K562 (cell line): ENCODE results near the gene UTP20. TPM values are rescaled to one million over a fixed set of nuclear protein-coding genes. Genes with fewer than 3 reads are reported as not detected.

ENCODE experiments used
- ARNT ChIP-seq, 2 experiments: fragments of 450-650 bp; IDR thresholded peaks; 2 replicates each; pipeline ENCODE4 v1.6.1; 2016; ENCODE audit warnings: mild to moderate bottlenecking in 1 of 2
- DLX4 ChIP-seq: fragments of 250-450 bp; sonication (Bioruptor Pico); IDR thresholded peaks from 2 replicates; pipeline ENCODE4 v1.6.1; 2021; ENCODE audit warnings: mild to moderate bottlenecking
- JUND ChIP-seq, 2 experiments: IDR thresholded peaks; 2 replicates in 1 of 2; 3 replicates in 1 of 2; pipeline ENCODE4 v1.6.1; 2011; ENCODE audit warnings: borderline replicate concordance in 2 of 2, low read depth in 2 of 2, low read length in 2 of 2, improper control_type of control experiment in 1 of 2, missing biosample characterization in 1 of 2, missing genetic modification characterization in 1 of 2, missing genetic modification reagents in 1 of 2
- MEIS2 ChIP-seq: fragments of 450-650 bp; IDR thresholded peaks from 2 replicates; pipeline ENCODE4 v1.6.1; 2014; ENCODE audit warnings: mild to moderate bottlenecking; ENCODE audit not compliant: partially characterized antibody
- MYC ChIP-seq, 2 experiments: fragments of 250-450 bp in 1 of 2; sonication (Bioruptor Pico) in 1 of 2; IDR thresholded peaks; 2 replicates each; pipeline versions ENCODE4 v1.5.1 to v1.6.1; 2012 to 2021; ENCODE audit warnings: low read depth in 2 of 2, borderline replicate concordance in 1 of 2, improper control_type of control experiment in 1 of 2, low read length in 1 of 2, mild to moderate bottlenecking in 1 of 2, moderate library complexity in 1 of 2
- NFIX ChIP-seq: fragments of 250-450 bp; sonication (Bioruptor Pico); IDR thresholded peaks from 2 replicates; pipeline ENCODE4 v1.4.0; 2020; ENCODE audit warnings: low read depth, mild to moderate bottlenecking, moderate library complexity
- POLR2G ChIP-seq: fragments of 200-400 bp; formaldehyde crosslinking; IDR thresholded peaks from 2 replicates; pipeline ENCODE4 v1.6.1; 2017; ENCODE audit warnings: low read depth, mild to moderate bottlenecking, antibody characterized with exemption, low read length, moderate library complexity
- SMAD4 ChIP-seq: fragments of 250-450 bp; sonication (Bioruptor Pico); conservative IDR thresholded peaks from 2 replicates; pipeline ENCODE4 v1.8.0; 2021; ENCODE audit warnings: inconsistent platforms, mild to moderate bottlenecking, moderate library complexity
- TFAP4 ChIP-seq: sonication (generic); formaldehyde crosslinking; IDR thresholded peaks from 2 replicates; pipeline ENCODE4 v1.8.0; 2022; ENCODE audit warnings: missing genetic modification reagents, mild to moderate bottlenecking, moderate library complexity, borderline replicate concordance
- TGIF2 ChIP-seq: sonication (generic); formaldehyde crosslinking; IDR thresholded peaks from 2 replicates; pipeline ENCODE4 v1.8.1; 2022; ENCODE audit warnings: mild to moderate bottlenecking, missing genetic modification reagents, moderate library complexity
- ZBTB2 ChIP-seq: fragments of 450-650 bp; IDR thresholded peaks from 2 replicates; pipeline ENCODE4 v1.6.1; 2016; ENCODE audit warnings: antibody characterized with exemption
- ZBTB5 ChIP-seq: fragments of 450-650 bp; IDR thresholded peaks from 2 replicates; pipeline ENCODE4 v1.6.1; 2017; ENCODE audit warnings: antibody characterized with exemption
- ZFX ChIP-seq: sonication (generic); formaldehyde crosslinking; IDR thresholded peaks from 2 replicates; pipeline ENCODE4 v1.8.0; 2022; ENCODE audit warnings: mild to moderate bottlenecking, missing genetic modification reagents, moderate library complexity
- ZNF143 ChIP-seq: sonication (generic); formaldehyde crosslinking; IDR thresholded peaks from 2 replicates; pipeline ENCODE4 v1.9.0; 2022; ENCODE audit warnings: mild to moderate bottlenecking, missing genetic modification reagents
- ZNF212 ChIP-seq: fragments of 450-650 bp; formaldehyde crosslinking; IDR thresholded peaks from 2 replicates; pipeline ENCODE4 v1.4.0; 2020; ENCODE audit warnings: mild to moderate bottlenecking
- ZNF3 ChIP-seq: fragments of 250-450 bp; sonication (Bioruptor Pico); IDR thresholded peaks from 2 replicates; pipeline ENCODE4 v1.5.0; 2021; ENCODE audit warnings: mild to moderate bottlenecking, moderate library complexity
- ZNF785 ChIP-seq: fragments of 250-450 bp; sonication (Bioruptor Pico); IDR thresholded peaks from 2 replicates; pipeline ENCODE4 v1.4.0; 2020; ENCODE audit warnings: mild to moderate bottlenecking
- polyA plus RNA-seq, 8 experiments: library from polyadenylated mRNA; depleted of rRNA in 4 of 8; stranded (reverse) in 5 of 8; unstranded in 3 of 8; fragments of >200 nt; fragmentation: Nextera tagmentation in 2 of 8; fragmentation: Illumina TruSeq in 1 of 8; extraction: Ambion mirVana in 2 of 8; extraction: Trizol in 1 of 8; gene quantifications; 2 replicates each; pipeline versions ENCODE4 v1.2.1 to v1.2.3, GENCODE V29; 2011 to 2014; ENCODE audit warnings: inconsistent platforms in 1 of 8, missing spikeins in 1 of 8
- total RNA-seq, 7 experiments: library from RNA; depleted of rRNA in 6 of 7; stranded (reverse); fragments of >200 nt in 6 of 7; fragmentation: Illumina TruSeq in 2 of 7; extraction: Trizol in 2 of 7; gene quantifications; 2 replicates each; pipeline versions ENCODE4 v1.2.1 to v1.2.3, GENCODE V29; 2011 to 2021; ENCODE audit warnings: low replicate concordance in 1 of 7
- TF ChIP-seq, protein P1 (sequence below): sonication (generic); formaldehyde crosslinking; IDR thresholded peaks from 2 replicates; pipeline ENCODE4 v1.8.1; 2023; ENCODE audit warnings: mild to moderate bottlenecking, missing genetic modification reagents, moderate library complexity
- TF ChIP-seq, protein P2 (sequence below): fragments of 450-650 bp; formaldehyde crosslinking; IDR thresholded peaks from 2 replicates; pipeline ENCODE4 v1.4.0; 2020; ENCODE audit warnings: mild to moderate bottlenecking, moderate library complexity

The UTP20 gene
- total and polyA plus RNA-seq, 9 of the 15 experiments (the other 6 are each of a cell fraction or from before 2014, with no cell fraction given): 4.3 to 41.3 (median 20.7) TPM

DNA sequence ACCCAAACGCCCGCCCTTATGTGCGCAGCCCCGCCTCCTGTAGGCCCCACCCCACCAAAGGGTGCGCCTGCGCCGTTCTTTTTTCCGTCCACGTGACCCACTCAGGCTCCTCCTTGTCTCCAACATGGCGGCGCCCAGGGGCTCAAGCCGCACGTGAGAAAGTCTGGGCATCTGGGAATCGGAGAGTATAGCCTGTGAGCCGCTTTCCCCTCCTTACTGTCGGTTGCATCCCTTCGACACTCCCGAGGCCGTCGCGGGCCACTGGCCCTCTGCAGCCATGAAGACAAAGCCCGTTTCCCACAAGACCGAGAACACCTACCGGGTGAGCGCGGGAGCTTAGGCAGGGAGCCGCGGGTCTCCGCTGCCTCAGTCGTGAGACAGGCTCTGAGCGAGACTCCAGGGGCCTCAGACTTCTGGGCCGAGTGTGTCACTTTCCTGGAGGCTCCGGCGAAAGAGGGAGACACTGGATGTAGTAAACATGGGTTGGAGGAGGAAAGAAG is at the start of gene UTP20 (continued):
- TF ChIP-seq JUND (IDR thresholded peaks at IDR 0.05; ENCODE audit: borderline replicate concordance, low read depth, low read length) (0 out of 2 replicates have a peak, but pooled peaks have one; percentile 10), JUND (tag; IDR thresholded peaks at IDR 0.05; ENCODE audit: borderline replicate concordance, low read depth, low read length) (no peak), MYC (IDR thresholded peaks at IDR 0.05; ENCODE audit: low read depth, low read length) (peak; percentile 77), MYC (CRISPR knock-in tag; IDR thresholded peaks at IDR 0.05; ENCODE audit: borderline replicate concordance, low read depth) (no peak), DLX4 (CRISPR knock-in tag) (no peak), ZNF212 (no peak), ZFX (CRISPR knock-in tag) (no peak), ZNF3 (CRISPR knock-in tag) (no peak), MEIS2 (peak; percentile 60), ZBTB5 (no peak), ZNF143 (CRISPR knock-in tag) (no peak), ARNT (IDR thresholded peaks at IDR 0.05) (0 out of 4 replicates have a peak, but pooled peaks of 1 of the 2 experiments have one; percentile 16), NFIX (CRISPR knock-in tag) (no peak), TFAP4 (CRISPR knock-in tag) (peak; percentile 65; the same call in 1 of the 2 replicates), ZBTB2 (peak; percentile 80; the same call in 1 of the 2 replicates), ZNF785 (CRISPR knock-in tag) (no peak), POLR2G (peak; percentile 78), SMAD4 (no peak), TGIF2 (CRISPR knock-in tag) (peak; percentile 97)
- TF ChIP-seq, protein P1, sequence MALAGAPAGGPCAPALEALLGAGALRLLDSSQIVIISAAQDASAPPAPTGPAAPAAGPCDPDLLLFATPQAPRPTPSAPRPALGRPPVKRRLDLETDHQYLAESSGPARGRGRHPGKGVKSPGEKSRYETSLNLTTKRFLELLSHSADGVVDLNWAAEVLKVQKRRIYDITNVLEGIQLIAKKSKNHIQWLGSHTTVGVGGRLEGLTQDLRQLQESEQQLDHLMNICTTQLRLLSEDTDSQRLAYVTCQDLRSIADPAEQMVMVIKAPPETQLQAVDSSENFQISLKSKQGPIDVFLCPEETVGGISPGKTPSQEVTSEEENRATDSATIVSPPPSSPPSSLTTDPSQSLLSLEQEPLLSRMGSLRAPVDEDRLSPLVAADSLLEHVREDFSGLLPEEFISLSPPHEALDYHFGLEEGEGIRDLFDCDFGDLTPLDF: no peak
- TF ChIP-seq, protein P2, sequence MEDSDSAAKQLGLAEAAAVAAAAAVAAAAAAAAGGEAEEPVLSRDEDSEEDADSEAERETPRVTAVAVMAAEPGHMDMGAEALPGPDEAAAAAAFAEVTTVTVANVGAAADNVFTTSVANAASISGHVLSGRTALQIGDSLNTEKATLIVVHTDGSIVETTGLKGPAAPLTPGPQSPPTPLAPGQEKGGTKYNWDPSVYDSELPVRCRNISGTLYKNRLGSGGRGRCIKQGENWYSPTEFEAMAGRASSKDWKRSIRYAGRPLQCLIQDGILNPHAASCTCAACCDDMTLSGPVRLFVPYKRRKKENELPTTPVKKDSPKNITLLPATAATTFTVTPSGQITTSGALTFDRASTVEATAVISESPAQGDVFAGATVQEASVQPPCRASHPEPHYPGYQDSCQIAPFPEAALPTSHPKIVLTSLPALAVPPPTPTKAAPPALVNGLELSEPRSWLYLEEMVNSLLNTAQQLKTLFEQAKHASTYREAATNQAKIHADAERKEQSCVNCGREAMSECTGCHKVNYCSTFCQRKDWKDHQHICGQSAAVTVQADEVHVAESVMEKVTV: no peak
